ENCODE measurements around the gene RPL7L1.

The RPL7L1 gene

GRCh38 chr6:42933205-42933604 lies 53.8 kb downstream of the RPL7L1 start:
- no peak for DNase-seq (ENCODE audit: low read depth)

GRCh38 chr6:42935322-42935721 lies 55.9 kb downstream of the RPL7L1 start:
- no peak for DNase-seq (ENCODE audit: low read depth)

- no peak for DNase-seq (ENCODE audit: low read depth)
Measured at GRCh38 chr6:42936398-42936797, 57.0 kb downstream of the RPL7L1 start.

GRCh38 chr6:42937548-42938427 lies 58.4 kb downstream of the RPL7L1 start:
- DNase-seq (ENCODE audit: low read depth) = no peak

GRCh38 chr6:42938428-42938796 lies 59.0 kb downstream of the RPL7L1 start:
- no peak for DNase-seq (ENCODE audit: low read depth)

- DNase-seq (ENCODE audit: low read depth) = no peak
Measured at GRCh38 chr6:42938987-42939809, 59.8 kb downstream of the RPL7L1 start.
